GM21723 (cell line): ENCODE data around the gene SLCO2A1.

Experiments used
- ATAC-seq: cut with Tn5 transposase; IDR thresholded peaks from one replicate; pipeline ENCODE4 v1.9.1; 2021; ENCODE audit warnings: mild to moderate bottlenecking, moderate library complexity; ENCODE audit not compliant: unreplicated experiment

SLCO2A1 gene

GRCh38 chr3:133956353-133956752, 73.4 kb downstream of the SLCO2A1 start:
- ATAC-seq, result no peak

- no peak for ATAC-seq
Measured at GRCh38 chr3:133955892-133956291, 73.8 kb downstream of the SLCO2A1 start.

- ATAC-seq, result no peak
Measured at GRCh38 chr3:133954717-133955360, 74.9 kb downstream of the SLCO2A1 start.

DNA sequence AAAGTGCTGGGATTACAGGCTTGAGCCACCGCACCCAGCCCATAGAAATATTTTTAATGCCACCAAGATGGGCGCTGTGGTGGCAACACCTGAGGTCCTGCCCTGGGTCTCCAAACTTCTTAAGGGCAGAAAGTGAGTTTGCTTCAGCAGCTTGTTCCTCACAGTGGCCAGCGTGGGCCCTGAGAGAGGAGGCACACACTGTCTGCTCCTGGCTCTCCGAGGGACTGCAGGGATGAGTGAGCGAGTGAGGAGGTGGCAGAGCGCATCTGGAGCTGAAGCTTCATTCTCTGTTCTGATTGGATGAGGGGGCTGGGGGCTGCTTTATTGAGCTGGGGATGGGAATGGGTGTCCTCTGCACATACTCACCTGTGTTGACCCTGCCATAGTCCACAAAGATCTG, 76.4 kb downstream of the SLCO2A1 start:
- no peak for ATAC-seq

- ATAC-seq, result no peak
Measured at GRCh38 chr3:133949438-133949837, 80.3 kb downstream of the SLCO2A1 start.

- ATAC-seq, result no peak
Measured at GRCh38 chr3:133948996-133949395, 80.7 kb downstream of the SLCO2A1 start.

DNA sequence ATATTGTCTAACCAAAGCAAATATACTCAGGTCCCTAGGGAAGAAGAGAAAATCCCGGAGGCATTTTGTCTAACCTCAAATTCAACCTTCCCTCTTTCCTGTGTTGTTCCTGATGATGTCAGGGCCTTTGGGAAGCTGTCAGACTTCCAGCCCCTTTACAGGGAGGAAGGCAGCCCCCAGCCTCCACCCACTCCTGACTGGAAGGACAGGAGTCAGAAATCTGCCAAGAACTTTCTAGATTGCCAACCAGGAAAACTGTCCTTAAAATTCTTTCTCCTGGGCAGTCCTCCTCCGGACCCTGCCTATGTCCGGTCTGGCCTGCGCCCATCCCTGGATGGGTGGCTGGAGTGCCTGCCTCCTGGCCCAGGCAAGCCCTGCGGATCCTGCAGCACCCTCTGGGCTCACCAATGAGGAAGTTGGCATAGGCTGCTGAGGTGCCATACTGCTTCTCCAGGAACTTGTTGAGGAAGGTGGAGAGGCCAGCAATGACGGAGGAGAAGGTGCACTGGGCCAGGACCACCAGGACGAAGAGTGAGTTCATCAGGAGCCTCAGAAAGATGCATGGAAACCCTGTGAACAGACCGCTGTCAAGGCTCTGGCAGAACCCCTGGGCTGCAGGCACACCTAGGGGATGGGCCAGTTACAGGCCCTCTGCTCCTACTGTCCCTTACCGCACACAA, 81.5 kb downstream of the SLCO2A1 start:
- ATAC-seq, result no peak

- ATAC-seq, result no peak
Measured at GRCh38 chr3:133945381-133946095, 84.2 kb downstream of the SLCO2A1 start.

GRCh38 chr3:133944641-133945380, 84.9 kb downstream of the SLCO2A1 start:
- no peak for ATAC-seq

GRCh38 chr3:133944181-133944580, 85.5 kb downstream of the SLCO2A1 start:
- no peak for ATAC-seq

GRCh38 chr3:133943639-133944141, 86.0 kb downstream of the SLCO2A1 start:
- no peak for ATAC-seq

GRCh38 chr3:133943031-133943535, 86.6 kb downstream of the SLCO2A1 start:
- no peak for ATAC-seq

DNA sequence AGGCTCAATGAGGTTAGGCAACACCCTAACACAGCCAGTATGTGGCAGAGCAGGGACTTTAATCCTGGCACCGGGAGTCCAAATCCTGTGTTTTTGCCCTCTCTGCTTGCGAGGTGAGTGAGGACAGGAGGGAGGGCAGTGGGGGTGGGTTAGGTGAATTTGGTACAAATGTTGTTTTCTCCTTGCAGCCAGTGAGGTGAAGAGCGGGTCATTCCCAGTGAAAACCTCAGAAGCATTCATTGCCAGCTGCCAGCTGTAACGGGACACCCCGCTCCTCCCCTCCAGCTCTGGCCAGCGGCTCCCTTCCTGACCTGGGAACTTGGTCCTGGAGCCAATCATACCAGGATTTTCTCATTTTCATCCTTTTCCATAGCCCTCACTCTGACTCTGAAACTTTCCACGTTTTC, 88.3 kb downstream of the SLCO2A1 start:
- ATAC-seq, result no peak

GRCh38 chr3:133940536-133940935, 89.2 kb downstream of the SLCO2A1 start:
- no peak for ATAC-seq

DNA sequence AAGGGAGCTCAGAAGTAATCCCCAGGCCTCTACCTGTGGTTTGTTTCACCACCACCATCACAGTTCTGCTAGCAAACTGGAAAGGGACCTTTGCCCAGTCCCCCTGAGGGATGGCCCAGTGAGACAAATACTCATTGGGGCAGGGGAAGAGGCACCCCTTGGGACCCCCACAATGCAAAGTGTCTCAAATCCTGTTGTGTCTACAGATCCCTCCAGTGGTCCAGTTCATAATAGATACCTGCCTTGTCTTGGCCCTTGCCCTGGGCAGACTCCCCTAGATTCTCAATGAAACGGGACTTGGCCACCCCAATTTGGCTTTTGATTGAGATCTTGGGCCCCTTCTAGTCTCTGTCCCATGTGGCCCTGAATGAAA, 90.3 kb downstream of the SLCO2A1 start:
- no peak for ATAC-seq

GRCh38 chr3:133938770-133939462, 90.8 kb downstream of the SLCO2A1 start:
- no peak for ATAC-seq

GRCh38 chr3:133937756-133938601, 91.7 kb downstream of the SLCO2A1 start:
- ATAC-seq, result no peak

DNA sequence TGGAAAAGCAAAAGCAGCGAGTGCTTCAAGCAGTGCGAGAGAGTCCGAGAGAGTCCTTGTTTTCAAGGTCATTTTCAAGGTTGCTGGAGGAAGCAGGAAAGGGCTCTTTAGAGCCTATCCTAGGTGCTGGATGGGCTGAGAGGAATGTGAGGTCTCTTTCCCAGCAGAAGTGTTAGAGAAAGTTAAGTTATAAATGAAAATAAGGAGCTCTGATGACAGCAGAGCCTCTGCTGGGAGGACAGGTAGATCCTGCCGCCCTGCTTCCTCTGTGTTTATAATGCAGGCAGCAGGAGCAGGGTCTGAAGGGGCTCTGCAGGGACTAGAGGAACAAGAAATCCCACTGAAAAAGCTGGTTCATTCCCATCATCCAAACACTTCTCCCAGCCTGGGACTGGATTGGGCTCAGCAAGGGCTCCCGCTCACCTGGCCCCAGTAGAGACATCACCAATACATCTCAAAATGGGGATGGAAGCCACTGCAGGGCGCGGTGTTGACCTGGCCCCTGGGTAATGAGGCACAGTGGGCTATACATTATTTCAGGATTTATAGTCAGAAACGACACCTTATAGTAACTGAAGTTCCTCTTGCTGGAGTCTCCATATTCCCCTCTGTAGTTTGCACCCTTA, 92.6 kb downstream of the SLCO2A1 start:
- no peak for ATAC-seq
